WTC11 (cell line): ENCODE data around the gene PNMA8C. TPM values are rescaled to one million over a fixed set of nuclear protein-coding genes. Genes with fewer than 3 reads are reported as not detected.

Experiments
- ATAC-seq: fragments of 200-7000 bp; cut with Tn5 transposase; 2 replicates; pipeline ENCODE4 v1.10.0; 2021; ENCODE audit warnings: mild to moderate bottlenecking, moderate library complexity
- CTCF ChIA-PET: fragments of 300-600 bp; sonication (Branson Sonifier 250); formaldehyde crosslinking; loops from one replicate; lab custom pipeline; 2021; ENCODE audit warnings: antibody characterized with exemption; lab: Charles Lee
- POLR2A ChIA-PET: fragments of 350-600 bp; sonication (Branson Sonifier 250); formaldehyde crosslinking; loops from one replicate; lab custom pipeline; 2021; ENCODE audit warnings: antibody characterized with exemption; lab: Charles Lee
- DNase-seq: peaks from one replicate; pipeline ENCODE4 v3.0.0; 2021; ENCODE audit warnings: low spot score
- H3K27ac Mint-ChIP-seq: 2 replicates; pipeline ENCODE4 v1.8.0; 2021; ENCODE audit warnings: mixed read lengths
- H3K27me3 Mint-ChIP-seq: 2 replicates; pipeline ENCODE4 v1.8.0; 2021; ENCODE audit warnings: low read depth, mild to moderate bottlenecking, moderate library complexity, mixed read lengths
- H3K36me3 Mint-ChIP-seq: 2 replicates; pipeline ENCODE4 v1.8.0; 2021; ENCODE audit warnings: mixed read lengths
- H3K4me1 Mint-ChIP-seq: 2 replicates; pipeline ENCODE4 v1.8.0; 2022; ENCODE audit warnings: mixed read lengths
- H3K4me3 Mint-ChIP-seq: 2 replicates; pipeline ENCODE4 v1.8.0; 2021; ENCODE audit warnings: mild to moderate bottlenecking, moderate library complexity, mixed read lengths
- H3K9me3 Mint-ChIP-seq: 2 replicates; pipeline ENCODE4 v1.8.0; 2021; ENCODE audit warnings: mixed read lengths
- AFF4 ChIP-seq: sonication (generic); formaldehyde crosslinking; IDR thresholded peaks from 2 replicates; pipeline ENCODE4 v1.8.1; 2023; ENCODE audit warnings: mild to moderate bottlenecking, missing genetic modification reagents, borderline replicate concordance
- ARID4B ChIP-seq: sonication (generic); formaldehyde crosslinking; IDR thresholded peaks from 2 replicates; pipeline ENCODE4 v1.8.0; 2023; ENCODE audit warnings: missing genetic modification reagents, mild to moderate bottlenecking, borderline replicate concordance
- CDX4 ChIP-seq: fragments of 250-450 bp; sonication (Bioruptor Pico); IDR thresholded peaks from 2 replicates; pipeline ENCODE4 v1.9.0; 2021; ENCODE audit warnings: moderate library complexity, mild to moderate bottlenecking, inconsistent platforms, borderline replicate concordance
- ETV6 ChIP-seq: sonication (generic); formaldehyde crosslinking; IDR thresholded peaks from 2 replicates; pipeline ENCODE4 v1.8.1; 2022; ENCODE audit warnings: mild to moderate bottlenecking, missing genetic modification reagents
- FOXJ3 ChIP-seq: sonication (generic); formaldehyde crosslinking; IDR thresholded peaks from 2 replicates; pipeline ENCODE4 v1.9.0; 2021; ENCODE audit warnings: missing genetic modification reagents, mild to moderate bottlenecking, borderline replicate concordance
- GTF2I ChIP-seq: fragments of 250-450 bp; sonication (Bioruptor Pico); conservative IDR thresholded peaks from 2 replicates; pipeline ENCODE4 v1.4.0; 2021; ENCODE audit warnings: mild to moderate bottlenecking
- SOX15 ChIP-seq: fragments of 250-450 bp; sonication (Bioruptor Pico); IDR thresholded peaks from 2 replicates; pipeline ENCODE4 v1.9.0; 2021; ENCODE audit warnings: mild to moderate bottlenecking
- ZNF219 ChIP-seq: sonication (generic); formaldehyde crosslinking; IDR thresholded peaks from 2 replicates; pipeline ENCODE4 v1.8.0; 2023; ENCODE audit warnings: missing genetic modification reagents, mild to moderate bottlenecking, borderline replicate concordance
- ZNF232 ChIP-seq: sonication (generic); formaldehyde crosslinking; IDR thresholded peaks from 2 replicates; pipeline ENCODE4 v1.8.0; 2022; ENCODE audit warnings: mild to moderate bottlenecking, missing genetic modification reagents
- ZNF317 ChIP-seq: sonication (generic); formaldehyde crosslinking; IDR thresholded peaks from 2 replicates; pipeline ENCODE4 v1.8.1; 2023; ENCODE audit warnings: low read depth, mild to moderate bottlenecking, moderate library complexity, missing genetic modification reagents, borderline replicate concordance
- ZNF396 ChIP-seq: fragments of 250-450 bp; sonication (Bioruptor Pico); IDR thresholded peaks from 2 replicates; pipeline ENCODE4 v1.8.0; 2021; ENCODE audit warnings: mild to moderate bottlenecking, moderate library complexity, borderline replicate concordance
- ZNF416 ChIP-seq: fragments of 250-450 bp; sonication (Bioruptor Pico); IDR thresholded peaks from 2 replicates; pipeline ENCODE4 v1.9.0; 2021; ENCODE audit warnings: mild to moderate bottlenecking, inconsistent platforms
- ZNF423 ChIP-seq: fragments of 250-450 bp; sonication (Bioruptor Pico); IDR thresholded peaks from 2 replicates; pipeline ENCODE4 v2.1.2; 2022; ENCODE audit warnings: mild to moderate bottlenecking, moderate library complexity
- ZSCAN18 ChIP-seq: fragments of 250-450 bp; sonication (Bioruptor Pico); IDR thresholded peaks from 2 replicates; pipeline ENCODE4 v2.1.2; 2022; ENCODE audit warnings: mild to moderate bottlenecking, moderate library complexity
- total RNA-seq: library from RNA; stranded (reverse); gene quantifications from 3 replicates; pipeline ENCODE4 v1.2.3, GENCODE V29; 2021
- TF ChIP-seq, protein P1 (sequence below): fragments of 250-450 bp; sonication (Bioruptor Pico); IDR thresholded peaks from 2 replicates; pipeline ENCODE4 v1.9.0; 2021; ENCODE audit warnings: mild to moderate bottlenecking
- TF ChIP-seq, protein P2 (sequence below): sonication (generic); formaldehyde crosslinking; IDR thresholded peaks from 2 replicates; pipeline ENCODE4 v1.8.1; 2023; ENCODE audit warnings: mild to moderate bottlenecking, missing genetic modification reagents
- TF ChIP-seq, protein P3 (sequence below): sonication (generic); formaldehyde crosslinking; IDR thresholded peaks from 2 replicates; pipeline ENCODE4 v1.8.0; 2022; ENCODE audit warnings: mild to moderate bottlenecking, missing genetic modification reagents

The PNMA8C gene
- total RNA-seq, 1 experiment from 2014 or later, result 1.2 TPM

GRCh38 chr19:46388311-46389095, 40.2 kb downstream of the PNMA8C start (continued):
- TF ChIP-seq ARID4B, result no peak
- no peak for TF ChIP-seq ZNF423 (CRISPR knock-in tag)
- no peak for TF ChIP-seq AFF4 (CRISPR knock-in tag)

DNA sequence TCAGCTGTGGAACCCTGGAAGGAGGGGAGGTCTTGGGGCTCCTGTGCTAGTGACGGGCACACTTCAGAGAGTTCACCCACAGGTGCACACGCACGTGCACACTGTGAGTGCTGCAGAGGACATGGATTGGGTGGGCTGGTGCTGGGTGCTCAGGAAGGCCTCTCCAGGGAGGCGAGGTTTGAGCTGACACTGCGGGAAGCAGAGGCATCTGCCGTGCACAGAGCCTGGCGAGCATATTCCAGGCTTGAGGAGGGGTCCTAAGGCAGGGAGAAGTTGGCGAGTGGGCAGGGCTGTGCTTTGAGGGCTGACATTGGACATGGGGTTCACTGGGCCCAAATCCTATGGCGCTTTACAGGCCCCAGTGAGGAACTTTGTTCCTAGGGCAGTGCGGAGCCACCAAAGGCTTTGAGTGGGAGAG, 41.0 kb downstream of the PNMA8C start:
- H3K9me3 Mint-ChIP-seq, result no peaks in the 10 kb centered on the region
- H3K4me3 Mint-ChIP-seq, result no peak overlapping the region
- CTCF ChIA-PET, result no interaction called here

More for the DNA sequence above, 41.0 kb downstream of the PNMA8C start:
- ATAC-seq, result no peak
- peaks cover 3% of the 10 kb centered on the region for H3K4me1 Mint-ChIP-seq
- no peak for DNase-seq
- no peaks in the 10 kb centered on the region for H3K27me3 Mint-ChIP-seq
- peaks cover 61% of the 10 kb centered on the region for H3K36me3 Mint-ChIP-seq
- no peak for TF ChIP-seq FOXJ3 (CRISPR knock-in tag)
- TF ChIP-seq ZNF396 (CRISPR knock-in tag), result no peak
- TF ChIP-seq SOX15 (CRISPR knock-in tag), result no peak
- no peak for TF ChIP-seq ZNF317 (CRISPR knock-in tag)
- TF ChIP-seq, protein P1, sequence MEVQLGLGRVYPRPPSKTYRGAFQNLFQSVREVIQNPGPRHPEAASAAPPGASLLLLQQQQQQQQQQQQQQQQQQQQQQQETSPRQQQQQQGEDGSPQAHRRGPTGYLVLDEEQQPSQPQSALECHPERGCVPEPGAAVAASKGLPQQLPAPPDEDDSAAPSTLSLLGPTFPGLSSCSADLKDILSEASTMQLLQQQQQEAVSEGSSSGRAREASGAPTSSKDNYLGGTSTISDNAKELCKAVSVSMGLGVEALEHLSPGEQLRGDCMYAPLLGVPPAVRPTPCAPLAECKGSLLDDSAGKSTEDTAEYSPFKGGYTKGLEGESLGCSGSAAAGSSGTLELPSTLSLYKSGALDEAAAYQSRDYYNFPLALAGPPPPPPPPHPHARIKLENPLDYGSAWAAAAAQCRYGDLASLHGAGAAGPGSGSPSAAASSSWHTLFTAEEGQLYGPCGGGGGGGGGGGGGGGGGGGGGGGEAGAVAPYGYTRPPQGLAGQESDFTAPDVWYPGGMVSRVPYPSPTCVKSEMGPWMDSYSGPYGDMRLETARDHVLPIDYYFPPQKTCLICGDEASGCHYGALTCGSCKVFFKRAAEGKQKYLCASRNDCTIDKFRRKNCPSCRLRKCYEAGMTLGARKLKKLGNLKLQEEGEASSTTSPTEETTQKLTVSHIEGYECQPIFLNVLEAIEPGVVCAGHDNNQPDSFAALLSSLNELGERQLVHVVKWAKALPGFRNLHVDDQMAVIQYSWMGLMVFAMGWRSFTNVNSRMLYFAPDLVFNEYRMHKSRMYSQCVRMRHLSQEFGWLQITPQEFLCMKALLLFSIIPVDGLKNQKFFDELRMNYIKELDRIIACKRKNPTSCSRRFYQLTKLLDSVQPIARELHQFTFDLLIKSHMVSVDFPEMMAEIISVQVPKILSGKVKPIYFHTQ (CRISPR knock-in tag), result no peak
- TF ChIP-seq CDX4 (CRISPR knock-in tag), result no peak
- no peak for TF ChIP-seq ZSCAN18 (CRISPR knock-in tag)
- TF ChIP-seq, protein P2, sequence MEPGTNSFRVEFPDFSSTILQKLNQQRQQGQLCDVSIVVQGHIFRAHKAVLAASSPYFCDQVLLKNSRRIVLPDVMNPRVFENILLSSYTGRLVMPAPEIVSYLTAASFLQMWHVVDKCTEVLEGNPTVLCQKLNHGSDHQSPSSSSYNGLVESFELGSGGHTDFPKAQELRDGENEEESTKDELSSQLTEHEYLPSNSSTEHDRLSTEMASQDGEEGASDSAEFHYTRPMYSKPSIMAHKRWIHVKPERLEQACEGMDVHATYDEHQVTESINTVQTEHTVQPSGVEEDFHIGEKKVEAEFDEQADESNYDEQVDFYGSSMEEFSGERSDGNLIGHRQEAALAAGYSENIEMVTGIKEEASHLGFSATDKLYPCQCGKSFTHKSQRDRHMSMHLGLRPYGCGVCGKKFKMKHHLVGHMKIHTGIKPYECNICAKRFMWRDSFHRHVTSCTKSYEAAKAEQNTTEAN (CRISPR knock-in tag), result no peak
- no peak for TF ChIP-seq ZNF416
- TF ChIP-seq GTF2I (CRISPR knock-in tag), result no peak
- TF ChIP-seq ETV6, result no peak
- no peak for TF ChIP-seq ZNF219 (CRISPR knock-in tag)
- TF ChIP-seq ZNF232 (CRISPR knock-in tag), result no peak
- TF ChIP-seq, protein P3, sequence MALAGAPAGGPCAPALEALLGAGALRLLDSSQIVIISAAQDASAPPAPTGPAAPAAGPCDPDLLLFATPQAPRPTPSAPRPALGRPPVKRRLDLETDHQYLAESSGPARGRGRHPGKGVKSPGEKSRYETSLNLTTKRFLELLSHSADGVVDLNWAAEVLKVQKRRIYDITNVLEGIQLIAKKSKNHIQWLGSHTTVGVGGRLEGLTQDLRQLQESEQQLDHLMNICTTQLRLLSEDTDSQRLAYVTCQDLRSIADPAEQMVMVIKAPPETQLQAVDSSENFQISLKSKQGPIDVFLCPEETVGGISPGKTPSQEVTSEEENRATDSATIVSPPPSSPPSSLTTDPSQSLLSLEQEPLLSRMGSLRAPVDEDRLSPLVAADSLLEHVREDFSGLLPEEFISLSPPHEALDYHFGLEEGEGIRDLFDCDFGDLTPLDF (CRISPR knock-in tag), result no peak
- POLR2A ChIA-PET, result no interaction called here
- no peak overlapping the region for H3K27ac Mint-ChIP-seq
